ENCODE results near the gene OR56A5.
"Not testable (repeated sequence)": the region's sequence is repeated elsewhere in the genome, so short reads cannot be mapped to it uniquely, and the experiment has no call there.

Gene OR56A5

DNA sequence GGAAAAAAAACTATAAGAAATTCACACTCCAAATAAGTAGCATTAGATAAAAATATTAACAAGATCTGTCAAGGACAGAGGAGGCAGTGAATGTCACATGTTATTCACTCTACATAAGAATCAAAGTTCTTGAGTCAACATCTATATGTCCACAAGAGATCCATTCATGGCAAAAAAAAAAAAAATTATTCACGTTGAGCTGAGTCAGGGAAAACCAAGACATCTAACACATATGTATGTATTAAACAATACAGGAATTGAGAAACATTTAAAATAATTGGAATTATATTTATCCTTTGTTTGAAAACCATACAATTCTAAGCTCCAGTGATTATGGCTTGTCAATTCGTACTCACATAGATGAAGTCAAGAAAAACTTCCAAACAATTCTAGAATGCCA is 1.3 kb downstream of the OR56A5 start:
- no peaks in the 10 kb centered on the region for H3K36me3 ChIP-seq (ENCODE audit: control insufficient read depth in 4 of 4, insufficient read depth in 4 of 4, low read length in 3 of 4)
- CTCF ChIA-PET, result no interaction called here
- peaks cover 0 to 13% (median 1%) of the 10 kb centered on the region in 5 experiments for H3K9me3 ChIP-seq (ENCODE audit: control extremely low read depth in 1 of 5, control insufficient read depth in 4 of 5, insufficient read depth in 2 of 5, low read depth in 1 of 5, low read length in 4 of 5)
- POLR2A ChIA-PET, result interaction anchor here (0.6 kb wide), 1 partner anchor 833 kb away, joined by 4 read pairs; no protein-coding TSS in a partner anchor
- no peak overlapping the region for H3K27ac ChIP-seq (ENCODE audit: insufficient read depth in 1 of 2, low read depth in 1 of 2, low read length in 2 of 2, poor library complexity in 1 of 2, severe bottlenecking in 2 of 2)
- no peaks in the 10 kb centered on the region for H3K4me1 ChIP-seq (ENCODE audit: control extremely low read depth in 1 of 4, control insufficient read depth in 4 of 4, insufficient read depth in 4 of 4, low read length in 3 of 4)
- peaks cover 0 to 2% (median 0%) of the 10 kb centered on the region in 5 experiments for H3K27me3 ChIP-seq (replicated peaks in 2 of 5; ENCODE audit: control insufficient read depth in 4 of 5, insufficient read depth in 5 of 5, low read length in 4 of 5)
- WGBS (ENCODE audit: insufficient coverage), result no CpG with 5 or more reads among the region's 2 CpGs
- H3K4me3 ChIP-seq (ENCODE audit: control insufficient read depth in 1 of 7, extremely low read depth in 1 of 7, insufficient read depth in 4 of 7, low read depth in 2 of 7, low read length in 6 of 7), result no peak overlapping the region
- DNase-seq, result no peak

- POLR2A ChIA-PET; H3K36me3 ChIP-seq (ENCODE audit: control insufficient read depth in 4 of 4, insufficient read depth in 4 of 4, low read length in 3 of 4); CTCF ChIA-PET; DNase-seq; H3K27me3 ChIP-seq (replicated peaks in 2 of 5; ENCODE audit: control insufficient read depth in 4 of 5, insufficient read depth in 5 of 5, low read length in 4 of 5); H3K4me1 ChIP-seq (ENCODE audit: control extremely low read depth in 1 of 4, control insufficient read depth in 4 of 4, insufficient read depth in 4 of 4, low read length in 3 of 4); H3K4me3 ChIP-seq (ENCODE audit: control insufficient read depth in 1 of 7, extremely low read depth in 1 of 7, insufficient read depth in 4 of 7, low read depth in 2 of 7, low read length in 6 of 7); H3K27ac ChIP-seq (ENCODE audit: insufficient read depth in 1 of 2, low read depth in 1 of 2, low read length in 2 of 2, poor library complexity in 1 of 2, severe bottlenecking in 2 of 2): not testable (repeated sequence)
- H3K9me3 ChIP-seq (ENCODE audit: control extremely low read depth in 1 of 5, control insufficient read depth in 4 of 5, insufficient read depth in 2 of 5, low read depth in 1 of 5, low read length in 4 of 5), result peaks cover 0 to 19% (median 1%) of the 10 kb centered on the region in 5 experiments
- WGBS (ENCODE audit: insufficient coverage), result 91% methylated on average over 38 of the region's 40 CpGs
Measured at GRCh38 chr11:5960704-5961320, 7.5 kb downstream of the OR56A5 start.

DNA sequence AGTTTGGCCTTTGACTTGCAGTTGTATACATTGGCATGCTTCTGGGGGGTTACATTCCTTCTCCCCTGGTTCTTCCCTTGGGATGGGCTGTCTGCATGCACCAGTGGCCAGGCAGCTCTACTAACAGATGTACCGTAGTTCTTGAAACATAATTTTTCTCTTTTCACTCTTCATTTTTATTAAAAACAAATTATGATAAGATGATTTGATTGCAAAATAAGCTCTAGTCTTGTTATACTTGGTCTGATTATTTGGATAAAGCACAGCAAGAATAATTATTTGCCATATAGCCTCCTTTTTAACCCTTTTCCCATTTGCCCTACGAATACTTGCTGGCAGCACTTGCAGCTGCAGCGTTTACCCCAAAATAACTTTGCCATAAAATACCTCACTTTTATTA is 12.7 kb downstream of the OR56A5 start:
- CTCF ChIA-PET, result no interaction called here
- H3K9me3 ChIP-seq (ENCODE audit: control extremely low read depth in 1 of 5, control insufficient read depth in 4 of 5, insufficient read depth in 2 of 5, low read depth in 1 of 5, low read length in 4 of 5), result peaks cover 0 to 6% (median 0%) of the 10 kb centered on the region in 5 experiments
- H3K4me3 ChIP-seq (ENCODE audit: control insufficient read depth in 1 of 7, extremely low read depth in 1 of 7, insufficient read depth in 4 of 7, low read depth in 2 of 7, low read length in 6 of 7), result no peak overlapping the region
- no peak for DNase-seq
- no peaks in the 10 kb centered on the region for H3K27me3 ChIP-seq (replicated peaks in 2 of 5; ENCODE audit: control insufficient read depth in 4 of 5, insufficient read depth in 5 of 5, low read length in 4 of 5)
- no peaks in the 10 kb centered on the region for H3K4me1 ChIP-seq (ENCODE audit: control extremely low read depth in 1 of 4, control insufficient read depth in 4 of 4, insufficient read depth in 4 of 4, low read length in 3 of 4)
- POLR2A ChIA-PET, result no interaction called here
- no peak overlapping the region for H3K27ac ChIP-seq (ENCODE audit: insufficient read depth in 1 of 2, low read depth in 1 of 2, low read length in 2 of 2, poor library complexity in 1 of 2, severe bottlenecking in 2 of 2)
- WGBS (ENCODE audit: insufficient coverage), result no CpG with 5 or more reads among the region's 3 CpGs
- no peaks in the 10 kb centered on the region for H3K36me3 ChIP-seq (ENCODE audit: control insufficient read depth in 4 of 4, insufficient read depth in 4 of 4, low read length in 3 of 4)

DNA sequence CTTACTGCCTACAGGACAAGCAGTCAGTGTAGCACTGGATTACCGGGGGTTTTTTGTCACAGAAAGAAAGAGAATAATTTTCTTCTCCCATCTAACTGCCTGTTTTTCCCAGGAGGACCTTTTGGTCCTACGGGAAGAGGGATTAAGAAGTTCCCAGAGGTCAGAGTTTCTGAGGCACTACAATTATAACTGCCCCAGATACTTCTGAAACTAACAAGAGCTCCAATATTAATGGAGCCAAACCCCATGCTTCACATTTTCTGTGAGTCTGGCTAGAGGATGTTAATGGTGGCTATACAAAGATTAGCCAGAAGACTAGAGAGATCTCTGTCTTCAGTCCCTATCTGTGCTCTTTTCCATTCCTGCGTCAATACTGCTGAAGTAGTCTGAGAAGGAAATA is 26.3 kb downstream of the OR56A5 start, which contains the start of gene OR56A3:
TSS of gene OR56A3 (plus strand) at position 301 of the 400 bp plus-strand sequence. CDS start 5,096 bp downstream, outside the sequence.
- DNase-seq, result no peak
- H3K27me3 ChIP-seq (replicated peaks in 2 of 5; ENCODE audit: control insufficient read depth in 4 of 5, insufficient read depth in 5 of 5, low read length in 4 of 5), result peaks cover 0 to 2% (median 0%) of the 10 kb centered on the region in 5 experiments
- H3K27ac ChIP-seq (ENCODE audit: insufficient read depth in 1 of 2, low read depth in 1 of 2, low read length in 2 of 2, poor library complexity in 1 of 2, severe bottlenecking in 2 of 2), result no peak within 1 kb of the TSS
- ChIA-PET CTCF (no interaction called here), POLR2A (no interaction called here)
- H3K4me1 ChIP-seq (ENCODE audit: control extremely low read depth in 1 of 4, control insufficient read depth in 4 of 4, insufficient read depth in 4 of 4, low read length in 3 of 4), result no peaks in the 10 kb centered on the region
- WGBS (ENCODE audit: insufficient coverage), result 93% methylated on average over 3 of the region's 3 CpGs
- peaks cover 0 to 6% (median 4%) of the 10 kb centered on the region in 5 experiments for H3K9me3 ChIP-seq (ENCODE audit: control extremely low read depth in 1 of 5, control insufficient read depth in 4 of 5, insufficient read depth in 2 of 5, low read depth in 1 of 5, low read length in 4 of 5)
- no peaks in the 10 kb centered on the region for H3K36me3 ChIP-seq (ENCODE audit: control insufficient read depth in 4 of 4, insufficient read depth in 4 of 4, low read length in 3 of 4)
- H3K4me3 ChIP-seq (ENCODE audit: control insufficient read depth in 1 of 7, extremely low read depth in 1 of 7, insufficient read depth in 4 of 7, low read depth in 2 of 7, low read length in 6 of 7), result no peak within 1 kb of the TSS

GRCh38 chr11:5940748-5941147 is 27.5 kb downstream of the OR56A5 start:
- H3K9me3 ChIP-seq (ENCODE audit: control extremely low read depth in 1 of 5, control insufficient read depth in 4 of 5, insufficient read depth in 2 of 5, low read depth in 1 of 5, low read length in 4 of 5), result peaks cover 0 to 10% (median 4%) of the 10 kb centered on the region in 5 experiments
- DNase-seq, result no peak
- H3K4me1 ChIP-seq (ENCODE audit: control extremely low read depth in 1 of 4, control insufficient read depth in 4 of 4, insufficient read depth in 4 of 4, low read length in 3 of 4), result no peaks in the 10 kb centered on the region
- WGBS (ENCODE audit: insufficient coverage), result 96% methylated on average over 2 of the region's 2 CpGs
- no peak overlapping the region for H3K4me3 ChIP-seq (ENCODE audit: control insufficient read depth in 1 of 7, extremely low read depth in 1 of 7, insufficient read depth in 4 of 7, low read depth in 2 of 7, low read length in 6 of 7)
- H3K27me3 ChIP-seq (replicated peaks in 2 of 5; ENCODE audit: control insufficient read depth in 4 of 5, insufficient read depth in 5 of 5, low read length in 4 of 5), result peaks cover 0 to 2% (median 0%) of the 10 kb centered on the region in 5 experiments
- H3K27ac ChIP-seq (ENCODE audit: insufficient read depth in 1 of 2, low read depth in 1 of 2, low read length in 2 of 2, poor library complexity in 1 of 2, severe bottlenecking in 2 of 2), result no peak overlapping the region
- ChIA-PET CTCF (interaction anchor here (0.6 kb wide), 1 partner anchor 304 kb away, joined by 3 read pairs; no protein-coding TSS in a partner anchor), POLR2A (no interaction called here)
- no peaks in the 10 kb centered on the region for H3K36me3 ChIP-seq (ENCODE audit: control insufficient read depth in 4 of 4, insufficient read depth in 4 of 4, low read length in 3 of 4)

DNA sequence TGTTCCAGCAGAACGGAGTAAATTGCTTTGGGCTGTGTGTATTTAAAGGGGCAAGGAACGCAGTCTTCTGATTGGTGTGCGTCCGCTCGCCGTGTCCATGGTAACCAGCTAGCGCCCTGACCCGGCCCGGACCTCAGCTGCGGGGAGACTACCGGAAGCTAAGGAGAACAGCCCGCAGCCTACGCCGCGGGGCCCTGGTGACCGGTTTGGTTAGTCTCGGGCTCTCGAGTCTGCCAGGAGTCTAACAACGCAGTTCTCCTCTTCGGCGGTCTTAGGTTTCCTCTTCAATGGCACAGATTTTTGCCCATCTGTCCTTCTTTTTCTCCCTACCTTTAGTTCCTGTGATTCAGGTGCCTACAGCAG is 29.7 kb downstream of the OR56A5 start:
- ChIA-PET POLR2A (no interaction called here), CTCF (no interaction called here)
- no peak overlapping the region for H3K27ac ChIP-seq (ENCODE audit: insufficient read depth in 1 of 2, low read depth in 1 of 2, low read length in 2 of 2, poor library complexity in 1 of 2, severe bottlenecking in 2 of 2)
- WGBS (ENCODE audit: insufficient coverage), result 79% methylated on average over 17 of the region's 21 CpGs
- no peak overlapping the region for H3K4me3 ChIP-seq (ENCODE audit: control insufficient read depth in 1 of 7, extremely low read depth in 1 of 7, insufficient read depth in 4 of 7, low read depth in 2 of 7, low read length in 6 of 7)
- DNase-seq, result no peak
- no peaks in the 10 kb centered on the region for H3K36me3 ChIP-seq (ENCODE audit: control insufficient read depth in 4 of 4, insufficient read depth in 4 of 4, low read length in 3 of 4)
- peaks cover 0 to 10% (median 4%) of the 10 kb centered on the region in 5 experiments for H3K9me3 ChIP-seq (ENCODE audit: control extremely low read depth in 1 of 5, control insufficient read depth in 4 of 5, insufficient read depth in 2 of 5, low read depth in 1 of 5, low read length in 4 of 5)
- H3K27me3 ChIP-seq (replicated peaks in 2 of 5; ENCODE audit: control insufficient read depth in 4 of 5, insufficient read depth in 5 of 5, low read length in 4 of 5), result peaks cover 0 to 2% (median 0%) of the 10 kb centered on the region in 5 experiments
- H3K4me1 ChIP-seq (ENCODE audit: control extremely low read depth in 1 of 4, control insufficient read depth in 4 of 4, insufficient read depth in 4 of 4, low read length in 3 of 4), result no peaks in the 10 kb centered on the region

DNA sequence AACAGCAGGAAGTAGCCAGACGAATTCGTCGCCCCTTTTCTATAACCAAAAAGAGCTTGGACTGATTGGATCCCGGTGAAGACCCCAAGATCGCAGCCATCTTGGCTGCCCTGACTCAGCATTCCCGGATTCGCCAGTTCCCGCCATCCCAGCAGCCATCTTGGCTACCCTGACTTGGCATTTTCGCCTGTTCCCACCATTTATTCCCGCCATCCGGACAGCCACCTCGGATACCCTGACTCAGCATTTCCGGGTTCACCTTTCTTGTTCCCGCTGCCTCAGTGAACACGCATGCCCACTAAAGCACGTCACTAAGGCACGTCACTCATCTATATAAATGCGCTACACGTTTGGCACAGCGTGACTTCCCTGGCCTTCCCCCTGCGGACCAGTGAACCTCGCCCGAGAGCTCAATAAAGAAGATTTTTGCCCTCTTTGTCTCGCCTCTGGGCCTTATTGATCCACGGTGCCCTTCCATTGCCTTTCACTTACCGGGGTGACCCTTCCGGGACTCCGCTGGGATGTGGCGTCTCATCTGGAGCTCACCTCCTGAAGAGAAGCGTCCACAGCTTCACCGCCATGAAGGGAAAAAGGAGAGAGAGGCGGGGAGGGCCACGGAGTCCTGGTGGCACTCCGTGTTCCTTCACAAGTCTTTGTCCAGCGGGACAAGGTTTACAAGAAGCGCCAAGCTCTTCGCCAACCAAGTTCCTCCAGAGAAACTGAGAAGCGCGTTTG is 30.3 kb downstream of the OR56A5 start:
- 93% methylated on average over 35 of the region's 39 CpGs for WGBS (ENCODE audit: insufficient coverage)
- Histone ChIP-seq H3K27ac (ENCODE audit: insufficient read depth in 1 of 2, low read depth in 1 of 2, low read length in 2 of 2, poor library complexity in 1 of 2, severe bottlenecking in 2 of 2) (no peak overlapping the region), H3K9me3 (ENCODE audit: control extremely low read depth in 1 of 5, control insufficient read depth in 4 of 5, insufficient read depth in 2 of 5, low read depth in 1 of 5, low read length in 4 of 5) (peaks cover 0 to 10% (median 4%) of the 10 kb centered on the region in 5 experiments), H3K4me3 (ENCODE audit: control insufficient read depth in 1 of 7, extremely low read depth in 1 of 7, insufficient read depth in 4 of 7, low read depth in 2 of 7, low read length in 6 of 7) (no peak overlapping the region), H3K36me3 (ENCODE audit: control insufficient read depth in 4 of 4, insufficient read depth in 4 of 4, low read length in 3 of 4) (no peaks in the 10 kb centered on the region), H3K27me3 (replicated peaks in 2 of 5; ENCODE audit: control insufficient read depth in 4 of 5, insufficient read depth in 5 of 5, low read length in 4 of 5) (peaks cover 0 to 2% (median 0%) of the 10 kb centered on the region in 5 experiments), H3K4me1 (ENCODE audit: control extremely low read depth in 1 of 4, control insufficient read depth in 4 of 4, insufficient read depth in 4 of 4, low read length in 3 of 4) (no peaks in the 10 kb centered on the region)
- POLR2A ChIA-PET, result no interaction called here
- no peak for DNase-seq
- CTCF ChIA-PET, result no interaction called here
